K562 (cell line): ENCODE measurements around the gene QRFP. TPM values are rescaled to one million over a fixed set of nuclear protein-coding genes. Genes with fewer than 3 reads are reported as not detected.

Experiments used
- ATAC-seq: fragments of 200-7000 bp; cut with Tn5 transposase; 3 replicates; pipeline ENCODE4 v1.9.1; 2020; ENCODE audit warnings: moderate library complexity
- BruUV-seq: library from RNA; stranded (reverse); fragments of 400-500 nt; replicated peaks from 2 replicates; lab custom pipeline; 2021; lab: Mats Ljungman, UMichigan
- CTCF ChIA-PET: fragments of 300-600 bp; formaldehyde crosslinking; extraction: SDS; loops from one replicate; lab custom pipeline; 2021; ENCODE audit warnings: low intra/inter-chr PET ratio; lab: Yijun Ruan, JAX
- POLR2A ChIA-PET: fragments of 300-600, 350-650 bp; sonication (Branson Sonifier 250); formaldehyde crosslinking; extraction: SDS; loops from one replicate; lab custom pipeline; 2021; ENCODE audit warnings: antibody characterized with exemption, inconsistent platforms; lab: Yijun Ruan, JAX
- DNase-seq, 4 experiments: peaks; one replicate each; pipeline versions ENCODE4 v3.0.0 to v3.0.0-alpha.2; 2011 to 2018; ENCODE audit warnings: low spot score in 3 of 4, mixed read lengths in 3 of 4; ENCODE audit errors: extremely low read depth in 1 of 4
- FAIRE-seq: peaks from 2 replicates; lab custom pipeline; 2011; peaks lifted over from hg19 to GRCh38; lab: Jason Lieb, UNC
- H2AFZ ChIP-seq: 2 replicates; pipeline ENCODE4 v1.6.0; 2011; ENCODE audit warnings: low read depth, low read length, control low read depth, inconsistent platforms
- H3K27ac ChIP-seq: fragments of 200-600 bp; 3 replicates; pipeline ENCODE4 v1.8.0; 2011; ENCODE audit warnings: low read depth, mild to moderate bottlenecking, control low read depth, inconsistent platforms, low read length, moderate library complexity, mixed read lengths; ENCODE audit errors: extremely low read depth
- H3K27me3 ChIP-seq, 2 experiments: fragments of 300-600 bp in 1 of 2; 2 replicates in 1 of 2; 3 replicates in 1 of 2; pipeline versions ENCODE4 v1.6.0 to v1.8.0; 2011; ENCODE audit warnings: inconsistent platforms in 2 of 2, low read length in 2 of 2, mild to moderate bottlenecking in 1 of 2, mixed read lengths in 1 of 2, moderate library complexity in 1 of 2; ENCODE audit not compliant: control insufficient read depth in 2 of 2, insufficient read depth in 2 of 2
- H3K36me3 ChIP-seq: fragments of 300-600 bp; 3 replicates; pipeline ENCODE4 v1.8.0; 2011; ENCODE audit warnings: mild to moderate bottlenecking, low read length, inconsistent platforms; ENCODE audit not compliant: control insufficient read depth, insufficient read depth
- H3K4me1 ChIP-seq, 2 experiments: fragments of 200-600 bp in 1 of 2; replicated peaks in 1 of 2; 2 replicates in 1 of 2; 3 replicates in 1 of 2; pipeline versions ENCODE4 v1.5.1 to v1.8.0; 2011; ENCODE audit warnings: inconsistent platforms in 2 of 2, low read length in 2 of 2, mild to moderate bottlenecking in 1 of 2, mixed read lengths in 1 of 2, moderate library complexity in 1 of 2; ENCODE audit not compliant: control insufficient read depth in 2 of 2, insufficient read depth in 2 of 2
- H3K4me2 ChIP-seq: 2 replicates; pipeline ENCODE4 v1.6.1; 2011; ENCODE audit warnings: low read length, control low read depth, inconsistent platforms, mixed read lengths; ENCODE audit not compliant: insufficient read depth
- H3K4me3 ChIP-seq: fragments of 200-600 bp; sonication (generic), shearing (Covaris generic); 2 replicates; pipeline ENCODE4 v1.5.1; 2016; ENCODE audit warnings: control low read depth, inconsistent platforms
- H3K79me2 ChIP-seq: fragments of 200-600 bp; 3 replicates; pipeline ENCODE4 v1.8.0; 2011; ENCODE audit warnings: low read length, inconsistent platforms; ENCODE audit not compliant: control insufficient read depth, insufficient read depth
- H3K9ac ChIP-seq, 2 experiments: 2 replicates each; pipeline versions ENCODE4 v1.6.0 to v1.6.1; 2011; ENCODE audit warnings: low read depth in 2 of 2, low read length in 2 of 2, control low read depth in 1 of 2, inconsistent platforms in 1 of 2, mild to moderate bottlenecking in 1 of 2, mixed read lengths in 1 of 2; ENCODE audit not compliant: insufficient read depth in 1 of 2
- H3K9me1 ChIP-seq: one replicate; pipeline ENCODE4 v1.6.0; 2011; ENCODE audit warnings: inconsistent platforms, mild to moderate bottlenecking, low read length, moderate library complexity; ENCODE audit not compliant: control insufficient read depth, insufficient read depth
- H3K9me3 ChIP-seq: replicated peaks from 2 replicates; pipeline ENCODE4 v1.5.1; 2011; ENCODE audit warnings: low read depth, low read length, inconsistent platforms; ENCODE audit not compliant: control insufficient read depth, insufficient read depth
- H4K20me1 ChIP-seq: replicated peaks from 2 replicates; pipeline ENCODE4 v1.6.1; 2011; ENCODE audit warnings: low read length, inconsistent platforms, mixed read lengths; ENCODE audit not compliant: control insufficient read depth, insufficient read depth
- ATF3 ChIP-seq, 2 experiments: fragments of 450-650 bp in 1 of 2; sonication (generic) in 1 of 2; formaldehyde crosslinking in 1 of 2; IDR thresholded peaks in 1 of 2; conservative IDR thresholded peaks in 1 of 2; 2 replicates each; pipeline versions ENCODE4 v1.6.1 to v1.8.1; 2016 to 2023; ENCODE audit warnings: mild to moderate bottlenecking in 2 of 2, moderate library complexity in 2 of 2, inconsistent platforms in 1 of 2, missing genetic modification reagents in 1 of 2
- COPS2 ChIP-seq: fragments of 450-650 bp; conservative IDR thresholded peaks from 2 replicates; pipeline ENCODE4 v1.6.1; 2016; ENCODE audit warnings: mild to moderate bottlenecking, moderate library complexity
- WGBS: fragments of 100-300 bp; shearing (Covaris generic); methylation state at CpG from one replicate; pipeline ENCODE4 v1.1.6; 2016; ENCODE audit warnings: low coverage, mixed read lengths; ENCODE audit not compliant: insufficient coverage; ENCODE audit errors: missing lambda C conversion rate; 5-methylcytosine and 5-hydroxymethylcytosine counted together
- in situ Hi-C: fragments of 300-500 bp; cut with MboI; formaldehyde crosslinking; loops from 4 replicates; pipeline ENCODE4 v1.15.0; 2018; ENCODE audit warnings: inconsistent platforms, mixed read lengths
- intact Hi-C: fragments of 100-400 bp; cut with micrococcal nuclease; formaldehyde crosslinking; loops from 2 replicates; pipeline ENCODE4 v1.14.2; 2022
- polyA plus RNA-seq, 8 experiments: library from polyadenylated mRNA; depleted of rRNA in 4 of 8; stranded (reverse) in 5 of 8; unstranded in 3 of 8; fragments of >200 nt; fragmentation: Nextera tagmentation in 2 of 8; fragmentation: Illumina TruSeq in 1 of 8; extraction: Ambion mirVana in 2 of 8; extraction: Trizol in 1 of 8; gene quantifications; 2 replicates each; pipeline versions ENCODE4 v1.2.1 to v1.2.3, GENCODE V29; 2011 to 2014; ENCODE audit warnings: inconsistent platforms in 1 of 8, missing spikeins in 1 of 8
- total RNA-seq, 7 experiments: library from RNA; depleted of rRNA in 6 of 7; stranded (reverse); fragments of >200 nt in 6 of 7; fragmentation: Illumina TruSeq in 2 of 7; extraction: Trizol in 2 of 7; gene quantifications; 2 replicates each; pipeline versions ENCODE4 v1.2.1 to v1.2.3, GENCODE V29; 2011 to 2021; ENCODE audit warnings: low replicate concordance in 1 of 7

QRFP gene
- total and polyA plus RNA-seq, 9 of the 15 experiments (the other 6 are each of a cell fraction or from before 2014, with no cell fraction given), result not detected

- Histone ChIP-seq H3K27ac (no peak overlapping the region), H3K4me2 (no peak overlapping the region), H4K20me1 (peaks cover 87% of the 10 kb centered on the region), H3K9ac (peak overlapping the region in 1 of 2 experiments; percentile 1; a peak in 1 of 4 replicates)
- intact Hi-C loops, result no loop called here
- POLR2A ChIA-PET, result interaction anchor here (0.5 to 26.8 kb wide), 18 partner anchors 8 to 1237 kb away, joined by 3 to 582 read pairs (median 4); no protein-coding TSS in a partner anchor
- WGBS, result 7% methylated on average over 11 of the region's 11 CpGs
- TF ChIP-seq ATF3 (IDR thresholded peaks at IDR 0.05) (no peak), ATF3 (CRISPR knock-in tag; conservative IDR thresholded peaks at IDR 0.05) (0 out of 2 replicates have a peak, but pooled peaks have one; percentile 37), COPS2 (no peak)
- TF ChIP-seq, all 486 proteins: peak for 1
- FAIRE-seq (no peak), ATAC-seq (no peak), DNase-seq (peak in 1 of 4 experiments; percentile 63)
- Histone ChIP-seq H3K9me3 (no peaks in the 10 kb centered on the region), H3K9me1 (peaks cover 10% of the 10 kb centered on the region), H3K4me1 (peaks cover 0 to 49% of the 10 kb centered on the region in 2 experiments; a peak in 3 of 5 replicates), H3K79me2 (no peaks in the 10 kb centered on the region), H3K4me3 (no peak overlapping the region), H3K27me3 (peaks cover 93 to 98% of the 10 kb centered on the region in 2 experiments), H3K36me3 (no peaks in the 10 kb centered on the region), H2AFZ (no peak overlapping the region)
- CTCF ChIA-PET, result no interaction called here
- BruUV-seq, result no TSS peak
- in situ Hi-C loops, result no loop called here
Measured at GRCh38 chr9:130934246-130934645, 37.6 kb upstream of the QRFP start.
